Middle frontal gyrus (tissue), 1 donor: ENCODE data around the gene KLHDC10.
A peak's percentile ranks its signal among the peaks of the same experiment; 100 is the strongest.
"Not testable (repeated sequence)": the region's sequence is repeated elsewhere in the genome, so short reads cannot be mapped to it uniquely, and the experiment has no call there.

Experiments used
- DNase-seq: peaks from one replicate; pipeline ENCODE4 v3.0.0-alpha.2; 2015; ENCODE audit warnings: low spot score; ENCODE audit errors: extremely low spot score

KLHDC10 gene

GRCh38 chr7:130141161-130141883, 71.0 kb downstream of the KLHDC10 start:
- peak; percentile 79 for DNase-seq

- no peak for DNase-seq
Observed at GRCh38 chr7:130141884-130142653, 71.7 kb downstream of the KLHDC10 start.

GRCh38 chr7:130142654-130143333, 72.5 kb downstream of the KLHDC10 start:
- DNase-seq: no peak

GRCh38 chr7:130143334-130143732, 73.0 kb downstream of the KLHDC10 start:
- DNase-seq: no peak

- DNase-seq: no peak
Observed at GRCh38 chr7:130143986-130144311, 73.6 kb downstream of the KLHDC10 start.

GRCh38 chr7:130144312-130145171, 74.2 kb downstream of the KLHDC10 start:
- no peak for DNase-seq

- DNase-seq: no peak
Observed at GRCh38 chr7:130145424-130146100, 75.2 kb downstream of the KLHDC10 start.

GRCh38 chr7:130146142-130146541, 75.8 kb downstream of the KLHDC10 start:
- DNase-seq: not testable (repeated sequence)

GRCh38 chr7:130146693-130147405, 76.5 kb downstream of the KLHDC10 start:
- no peak for DNase-seq

GRCh38 chr7:130147710-130148325, 77.5 kb downstream of the KLHDC10 start:
- no peak for DNase-seq

GRCh38 chr7:130148561-130148960, 78.2 kb downstream of the KLHDC10 start:
- DNase-seq: no peak

GRCh38 chr7:130149281-130150139, 79.2 kb downstream of the KLHDC10 start:
- no peak for DNase-seq

- DNase-seq: no peak
Observed at GRCh38 chr7:130150587-130150986, 80.3 kb downstream of the KLHDC10 start.

- no peak for DNase-seq
Observed at GRCh38 chr7:130151591-130152492, 81.5 kb downstream of the KLHDC10 start.

- DNase-seq: no peak
Observed at GRCh38 chr7:130152493-130153210, 82.3 kb downstream of the KLHDC10 start.

GRCh38 chr7:130153211-130153908, 83.0 kb downstream of the KLHDC10 start:
- no peak for DNase-seq
